ENCODE measurements around the gene ZNF786.
"Not testable (repeated sequence)": the region's sequence is repeated elsewhere in the genome, so short reads cannot be mapped to it uniquely, and the experiment has no call there.

Gene ZNF786

DNA sequence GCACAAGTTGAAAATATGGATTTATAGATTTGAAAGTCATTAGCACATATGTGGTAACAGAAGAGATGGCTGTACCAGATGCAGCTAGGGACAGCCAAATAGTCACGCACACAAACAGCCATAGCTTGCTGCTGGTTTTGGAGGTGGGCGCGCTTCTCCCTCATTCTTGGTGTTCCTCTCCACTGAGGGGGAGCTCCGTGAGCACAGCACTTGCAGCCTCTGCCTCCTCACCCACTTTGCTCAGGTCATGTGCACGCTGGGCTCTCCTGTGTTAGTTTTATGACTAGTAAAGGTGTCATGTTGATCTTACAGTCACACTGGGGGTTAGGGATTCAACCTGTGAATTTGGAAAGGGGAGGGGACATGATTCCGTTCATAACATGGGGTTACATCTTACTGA, 8.5 kb upstream of the ZNF786 start:
- Histone ChIP-seq H3K36me3 (ENCODE audit: insufficient read depth, insufficient read length, low read length) (peaks cover 11% of the 10 kb centered on the region), H3K9ac (ENCODE audit: insufficient read length, low read depth) (no peak overlapping the region), H3K9me3 (ENCODE audit: insufficient read depth, low read length) (no peaks in the 10 kb centered on the region), H3K27me3 (ENCODE audit: insufficient read depth, insufficient read length) (no peaks in the 10 kb centered on the region), H3K4me1 (ENCODE audit: insufficient read depth, insufficient read length) (peaks cover 3% of the 10 kb centered on the region), H3K4me3 (ENCODE audit: insufficient read length, low read depth) (no peak overlapping the region)
- TF ChIP-seq SUZ12 (IDR thresholded peaks at IDR 0.05; ENCODE audit: extremely low read depth, insufficient read depth, insufficient read length) (no peak), YY1 (IDR thresholded peaks at IDR 0.05; ENCODE audit: insufficient read depth, insufficient read length) (no peak), ZNF274 (IDR thresholded peaks at IDR 0.05; ENCODE audit: low read depth, low read length) (no peak)
- DNase-seq (ENCODE audit: low read depth, low spot score) = no peak

DNA sequence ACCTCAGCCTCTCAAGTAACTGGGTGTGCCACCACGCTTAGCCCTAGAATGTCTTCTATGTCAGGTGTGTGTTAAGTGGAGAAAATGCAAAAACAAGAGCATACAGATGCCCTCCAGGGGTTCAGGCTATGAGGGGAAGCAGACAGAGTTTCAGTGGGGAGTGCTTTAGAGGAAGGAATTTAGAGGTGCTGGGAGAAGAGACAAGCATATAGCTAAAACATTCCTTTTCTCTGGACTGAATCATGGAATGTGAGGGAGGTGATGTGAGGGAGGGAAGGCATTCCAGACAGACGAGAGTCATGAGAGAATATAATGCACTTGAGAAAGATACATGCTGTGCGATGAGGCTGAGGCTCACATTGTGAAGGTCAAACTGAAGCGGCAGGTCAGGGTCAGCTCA, 6.6 kb upstream of the ZNF786 start:
- no peak overlapping the region for H3K4me3 ChIP-seq (ENCODE audit: insufficient read length, low read depth)
- peak; percentile 16 for DNase-seq (ENCODE audit: low read depth, low spot score)
- H3K9ac ChIP-seq (ENCODE audit: insufficient read length, low read depth) = no peak overlapping the region
- H3K36me3 ChIP-seq (ENCODE audit: insufficient read depth, insufficient read length, low read length) = no peaks in the 10 kb centered on the region
- no peaks in the 10 kb centered on the region for H3K9me3 ChIP-seq (ENCODE audit: insufficient read depth, low read length)
- TF ChIP-seq YY1 (IDR thresholded peaks at IDR 0.05; ENCODE audit: insufficient read depth, insufficient read length) = no peak
- no peak for TF ChIP-seq SUZ12 (IDR thresholded peaks at IDR 0.05; ENCODE audit: extremely low read depth, insufficient read depth, insufficient read length)
- no peak for TF ChIP-seq ZNF274 (IDR thresholded peaks at IDR 0.05; ENCODE audit: low read depth, low read length)
- no peaks in the 10 kb centered on the region for H3K4me1 ChIP-seq (ENCODE audit: insufficient read depth, insufficient read length)
- no peaks in the 10 kb centered on the region for H3K27me3 ChIP-seq (ENCODE audit: insufficient read depth, insufficient read length)

DNA sequence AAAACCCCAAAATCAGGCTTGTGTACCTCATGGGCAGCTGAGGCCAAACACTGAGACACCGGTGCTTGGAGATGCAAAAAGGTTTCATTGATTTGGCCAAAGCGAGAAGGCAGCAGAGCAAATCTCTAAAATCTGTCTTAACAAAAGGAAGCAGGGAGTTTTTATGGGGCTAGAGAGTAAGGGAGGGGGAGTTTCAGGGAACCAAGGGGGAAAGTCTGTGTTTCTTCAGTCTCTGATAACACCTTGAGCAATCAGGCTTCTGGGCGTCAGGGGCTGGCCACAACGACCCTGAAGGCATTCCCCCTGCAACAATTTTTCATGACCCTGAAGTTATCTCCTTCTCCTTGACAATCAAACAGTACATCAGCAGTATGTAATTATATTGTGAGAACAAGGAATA, 2.7 kb upstream of the ZNF786 start:
- no peak for TF ChIP-seq ZNF274 (IDR thresholded peaks at IDR 0.05; ENCODE audit: low read depth, low read length)
- TF ChIP-seq SUZ12 (IDR thresholded peaks at IDR 0.05; ENCODE audit: extremely low read depth, insufficient read depth, insufficient read length) = no peak
- no peak for TF ChIP-seq YY1 (IDR thresholded peaks at IDR 0.05; ENCODE audit: insufficient read depth, insufficient read length)
- DNase-seq (ENCODE audit: low read depth, low spot score) = no peak
- H3K4me3 ChIP-seq (ENCODE audit: insufficient read length, low read depth) = no peak overlapping the region
- no peaks in the 10 kb centered on the region for H3K9me3 ChIP-seq (ENCODE audit: insufficient read depth, low read length)
- H3K9ac ChIP-seq (ENCODE audit: insufficient read length, low read depth) = no peak overlapping the region
- H3K36me3 ChIP-seq (ENCODE audit: insufficient read depth, insufficient read length, low read length) = no peaks in the 10 kb centered on the region
- H3K4me1 ChIP-seq (ENCODE audit: insufficient read depth, insufficient read length) = no peaks in the 10 kb centered on the region
- no peaks in the 10 kb centered on the region for H3K27me3 ChIP-seq (ENCODE audit: insufficient read depth, insufficient read length)

DNA sequence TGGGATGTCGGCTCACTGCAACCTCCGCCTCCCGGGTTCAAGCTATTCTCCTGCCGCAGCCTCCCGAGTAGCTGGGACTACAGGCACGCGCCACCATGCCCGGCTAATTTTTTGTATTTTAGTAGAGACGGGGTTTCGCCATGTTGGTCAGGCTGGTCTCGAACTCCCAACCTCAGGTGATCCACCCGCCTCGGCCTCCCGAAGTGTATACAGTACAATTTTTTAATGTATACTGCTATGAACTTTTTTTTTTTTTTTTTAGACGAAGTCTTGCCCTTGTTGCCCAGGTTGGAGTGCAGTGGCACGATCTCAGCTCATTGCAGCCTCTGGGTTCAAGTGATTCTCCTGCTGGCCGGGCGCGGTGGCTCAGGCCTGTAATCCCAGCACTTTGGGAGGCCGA, 1.7 kb upstream of the ZNF786 start:
- H3K4me3 ChIP-seq (ENCODE audit: insufficient read length, low read depth); DNase-seq (ENCODE audit: low read depth, low spot score); H3K27me3 ChIP-seq (ENCODE audit: insufficient read depth, insufficient read length); H3K9ac ChIP-seq (ENCODE audit: insufficient read length, low read depth); H3K36me3 ChIP-seq (ENCODE audit: insufficient read depth, insufficient read length, low read length); H3K9me3 ChIP-seq (ENCODE audit: insufficient read depth, low read length); H3K4me1 ChIP-seq (ENCODE audit: insufficient read depth, insufficient read length): not testable (repeated sequence)

DNA sequence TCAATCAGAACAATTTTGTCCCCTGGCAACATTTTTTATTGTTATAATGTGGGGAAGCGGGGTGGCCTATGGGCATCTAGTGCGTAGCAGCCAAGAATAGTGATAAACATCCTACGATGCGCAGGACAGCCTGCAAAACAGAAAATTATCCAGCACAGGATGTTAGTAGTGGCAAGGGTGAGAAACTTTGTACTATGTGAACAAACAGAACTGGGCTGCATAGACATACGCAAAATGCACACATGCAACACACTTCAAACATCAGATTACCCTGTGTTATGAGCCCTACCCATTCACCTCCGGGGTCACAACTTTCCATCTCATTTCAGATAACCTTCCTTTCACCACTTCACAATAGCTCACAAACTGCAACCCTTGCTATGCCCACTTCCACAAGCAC, 3.1 kb downstream of the ZNF786 start:
- Histone ChIP-seq H3K36me3 (ENCODE audit: insufficient read depth, insufficient read length, low read length) (peaks cover 12% of the 10 kb centered on the region), H3K4me1 (ENCODE audit: insufficient read depth, insufficient read length) (no peaks in the 10 kb centered on the region)

DNA sequence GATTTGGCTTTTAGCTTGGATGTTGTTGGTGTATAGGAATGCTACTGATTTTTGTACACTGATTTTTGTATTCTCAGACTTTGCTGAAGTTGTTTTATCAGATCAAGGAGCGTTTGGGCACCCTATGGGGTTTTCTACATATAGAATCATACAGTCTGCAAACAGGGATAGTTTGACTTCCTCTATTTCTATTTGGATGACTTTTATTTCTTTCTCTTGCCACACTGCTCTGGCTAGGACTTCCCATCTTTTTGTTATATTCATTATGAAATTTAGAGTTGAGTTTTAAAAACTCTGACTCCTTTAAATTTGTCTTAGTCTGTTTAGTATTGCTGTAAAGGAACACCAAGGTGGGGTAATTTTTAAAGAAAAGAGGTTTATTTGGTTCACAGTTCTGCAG, 4.7 kb downstream of the ZNF786 start:
- no peak overlapping the region for H3K9ac ChIP-seq (ENCODE audit: insufficient read length, low read depth)
- peaks cover 21% of the 10 kb centered on the region; the same call in 1 of the 2 replicates for H3K9me3 ChIP-seq (ENCODE audit: insufficient read depth, low read length)
- TF ChIP-seq ZNF274 (IDR thresholded peaks at IDR 0.05; ENCODE audit: low read depth, low read length) = no peak
- no peak for TF ChIP-seq SUZ12 (IDR thresholded peaks at IDR 0.05; ENCODE audit: extremely low read depth, insufficient read depth, insufficient read length)
- no peak for TF ChIP-seq YY1 (IDR thresholded peaks at IDR 0.05; ENCODE audit: insufficient read depth, insufficient read length)
- H3K27me3 ChIP-seq (ENCODE audit: insufficient read depth, insufficient read length) = no peaks in the 10 kb centered on the region
- no peak overlapping the region for H3K4me3 ChIP-seq (ENCODE audit: insufficient read length, low read depth)
- no peaks in the 10 kb centered on the region for H3K4me1 ChIP-seq (ENCODE audit: insufficient read depth, insufficient read length)
- H3K36me3 ChIP-seq (ENCODE audit: insufficient read depth, insufficient read length, low read length) = peaks cover 12% of the 10 kb centered on the region
- no peak for DNase-seq (ENCODE audit: low read depth, low spot score)

More for the DNA sequence above, 3.1 kb downstream of the ZNF786 start:
- TF ChIP-seq YY1 (IDR thresholded peaks at IDR 0.05; ENCODE audit: insufficient read depth, insufficient read length) (no peak), SUZ12 (IDR thresholded peaks at IDR 0.05; ENCODE audit: extremely low read depth, insufficient read depth, insufficient read length) (no peak), ZNF274 (IDR thresholded peaks at IDR 0.05; ENCODE audit: low read depth, low read length) (no peak)
- no peak overlapping the region for H3K9ac ChIP-seq (ENCODE audit: insufficient read length, low read depth)
- H3K4me3 ChIP-seq (ENCODE audit: insufficient read length, low read depth) = no peak overlapping the region
- no peak for DNase-seq (ENCODE audit: low read depth, low spot score)
- peaks cover 21% of the 10 kb centered on the region; the same call in 1 of the 2 replicates for H3K9me3 ChIP-seq (ENCODE audit: insufficient read depth, low read length)
- H3K27me3 ChIP-seq (ENCODE audit: insufficient read depth, insufficient read length) = no peaks in the 10 kb centered on the region

DNA sequence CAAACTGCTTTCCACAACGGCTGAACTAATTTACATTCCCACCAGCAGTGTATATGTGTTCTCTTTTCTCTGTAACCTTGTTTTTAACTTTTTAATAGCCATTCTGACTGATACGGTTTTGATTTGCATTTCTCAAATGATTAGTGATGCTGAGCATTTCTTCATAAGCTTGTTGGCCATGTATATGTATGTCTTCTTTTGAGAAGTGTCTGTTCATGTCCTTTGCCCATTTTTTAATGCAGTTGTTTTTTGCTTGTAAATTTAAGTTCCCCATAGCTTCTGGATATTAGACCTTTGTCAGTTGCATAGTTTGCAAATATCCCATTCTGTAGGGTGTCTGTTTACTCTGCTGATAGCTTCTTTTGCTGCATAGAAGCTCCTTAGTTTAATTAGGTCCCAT, 6.1 kb downstream of the ZNF786 start:
- H3K9me3 ChIP-seq (ENCODE audit: insufficient read depth, low read length) = peaks cover 21% of the 10 kb centered on the region; the same call in 1 of the 2 replicates
- H3K36me3 ChIP-seq (ENCODE audit: insufficient read depth, insufficient read length, low read length) = peaks cover 22% of the 10 kb centered on the region
- H3K27me3 ChIP-seq (ENCODE audit: insufficient read depth, insufficient read length) = no peaks in the 10 kb centered on the region
- DNase-seq (ENCODE audit: low read depth, low spot score) = no peak
- no peak overlapping the region for H3K9ac ChIP-seq (ENCODE audit: insufficient read length, low read depth)
- no peaks in the 10 kb centered on the region for H3K4me1 ChIP-seq (ENCODE audit: insufficient read depth, insufficient read length)
- H3K4me3 ChIP-seq (ENCODE audit: insufficient read length, low read depth) = no peak overlapping the region
- TF ChIP-seq YY1 (IDR thresholded peaks at IDR 0.05; ENCODE audit: insufficient read depth, insufficient read length) (no peak), SUZ12 (IDR thresholded peaks at IDR 0.05; ENCODE audit: extremely low read depth, insufficient read depth, insufficient read length) (no peak), ZNF274 (IDR thresholded peaks at IDR 0.05; ENCODE audit: low read depth, low read length) (no peak)

DNA sequence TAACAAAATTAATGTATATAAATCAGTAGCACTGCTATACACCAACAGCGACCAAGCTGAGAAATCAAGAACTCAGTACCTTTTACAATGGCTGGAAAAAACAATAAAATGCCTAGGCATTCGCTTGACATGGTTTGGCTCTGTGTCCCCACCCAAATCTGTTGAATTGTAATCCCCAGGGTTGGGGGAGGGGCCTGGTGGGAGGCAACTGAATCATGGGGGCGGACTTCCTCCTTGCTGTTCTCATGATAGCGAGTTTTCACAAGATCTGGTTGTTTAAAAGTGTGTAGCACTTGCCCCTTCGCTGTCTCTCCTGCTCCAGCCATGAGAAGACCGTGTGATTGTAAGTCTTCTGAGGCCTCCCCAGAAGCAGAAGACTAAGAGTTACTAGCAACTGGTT, 8.6 kb downstream of the ZNF786 start:
- no peak for DNase-seq (ENCODE audit: low read depth, low spot score)
- Histone ChIP-seq H3K4me3 (ENCODE audit: insufficient read length, low read depth) (no peak overlapping the region), H3K36me3 (ENCODE audit: insufficient read depth, insufficient read length, low read length) (peaks cover 20% of the 10 kb centered on the region), H3K4me1 (ENCODE audit: insufficient read depth, insufficient read length) (no peaks in the 10 kb centered on the region), H3K27me3 (ENCODE audit: insufficient read depth, insufficient read length) (no peaks in the 10 kb centered on the region), H3K9me3 (ENCODE audit: insufficient read depth, low read length) (peaks cover 21% of the 10 kb centered on the region; the same call in 1 of the 2 replicates), H3K9ac (ENCODE audit: insufficient read length, low read depth) (no peak overlapping the region)
- TF ChIP-seq YY1 (IDR thresholded peaks at IDR 0.05; ENCODE audit: insufficient read depth, insufficient read length) (no peak), SUZ12 (IDR thresholded peaks at IDR 0.05; ENCODE audit: extremely low read depth, insufficient read depth, insufficient read length) (no peak), ZNF274 (IDR thresholded peaks at IDR 0.05; ENCODE audit: low read depth, low read length) (no peak)
